Neural progenitor cell (in vitro differentiated cells): Measurements from ENCODE around the gene LRRC59.

ENCODE experiments used
- CTCF ChIP-seq: fragments of 200-600 bp; sonication (generic); IDR thresholded peaks from 2 replicates; pipeline ENCODE4 v1.5.1; 2017; ENCODE audit warnings: antibody characterized with exemption, mild to moderate bottlenecking
- EZH2 ChIP-seq: fragments of 200-600 bp; sonication (generic); IDR thresholded peaks from 2 replicates; pipeline ENCODE4 v1.6.1; 2017; ENCODE audit warnings: antibody characterized with exemption, mild to moderate bottlenecking, moderate library complexity

- TF ChIP-seq CTCF (no peak), EZH2 (no peak)
Measured at GRCh38 chr17:50346313-50347116, 50.8 kb downstream of the LRRC59 start.
